Body of pancreas (tissue), 4 donors: ENCODE results near the gene RNF128. TPM values are rescaled to one million over a fixed set of nuclear protein-coding genes. Genes with fewer than 3 reads are reported as not detected.

ENCODE experiments used
- ATAC-seq: fragments of 150-250 bp; one replicate; pipeline ENCODE4 v1.9.1; 2016
- DNase-seq, 4 donors: peaks; one replicate each; pipeline ENCODE4 v3.0.0-alpha.2; 2019
- H3K27ac ChIP-seq, 4 donors: fragments of 200-600 bp; sonication (generic); 1 replicate in 3 of 4; 2 replicates in 1 of 4; pipeline versions ENCODE4 v1.5.1 to v1.6.1; 2016 to 2019; ENCODE audit warnings: mild to moderate bottlenecking in 1 of 4, mixed read lengths in 1 of 4, moderate library complexity in 1 of 4
- H3K27me3 ChIP-seq, 2 donors: fragments of 200-600 bp; sonication (generic); one replicate each; pipeline ENCODE4 v1.6.0; 2016; ENCODE audit warnings: mild to moderate bottlenecking in 1 of 2
- H3K36me3 ChIP-seq, 2 donors: fragments of 200-600 bp; sonication (generic); replicated peaks in 1 of 2; 2 replicates each; pipeline ENCODE4 v1.5.1; 2016; ENCODE audit warnings: low read depth in 2 of 2; ENCODE audit not compliant: insufficient read depth in 1 of 2
- H3K4me1 ChIP-seq: fragments of 200-600 bp; sonication (generic); one replicate; pipeline ENCODE4 v1.6.0; 2016
- H3K4me3 ChIP-seq, 2 donors: fragments of 200-600 bp; sonication (generic); 1 replicate in 1 of 2; 2 replicates in 1 of 2; pipeline ENCODE4 v1.5.1; 2016 to 2019
- H3K9me3 ChIP-seq, 3 donors: fragments of 200-600 bp; sonication (generic); 1 replicate in 2 of 3; 2 replicates in 1 of 3; pipeline ENCODE4 v1.5.1; 2016
- CTCF ChIP-seq, 7 experiments: fragments of 450-650 bp in 4 of 7; fragments of 200-600 bp in 3 of 7; sonication (generic) in 3 of 7; IDR thresholded peaks; one replicate each; pipeline ENCODE4 v1.5.1; 2016 to 2019; ENCODE audit warnings: antibody characterized with exemption in 7 of 7
- POLR2A ChIP-seq, 3 donors: fragments of 450-650 bp; IDR thresholded peaks; one replicate each; pipeline ENCODE4 v1.6.1; 2016; ENCODE audit warnings: antibody characterized with exemption in 3 of 3, mild to moderate bottlenecking in 2 of 3
- WGBS, 2 donors: methylation state at CpG; one replicate each; pipeline ENCODE4 v1.1.5; 2017; 5-methylcytosine and 5-hydroxymethylcytosine counted together
- intact Hi-C: fragments of 100-400 bp; cut with DNase I; formaldehyde crosslinking; loops from one replicate; pipeline ENCODE4 v1.15.1; 2023
- total RNA-seq, 2 donors: library from RNA; depleted of rRNA; stranded (reverse); fragments of >200 nt; gene quantifications; one replicate each; pipeline ENCODE4 v1.1.0, GENCODE V29; 2016

The RNF128 gene
- total RNA-seq, 2 donors from 2014 or later: 18.9 to 20.4 TPM

- DNase-seq (no peak), ATAC-seq (no peak)
- intact Hi-C loops: no loop called here
- H3K27me3 ChIP-seq: no peaks in the 10 kb centered on the region
- H3K4me1 ChIP-seq: peaks cover 7% of the 10 kb centered on the region
- no peaks in the 10 kb centered on the region for H3K9me3 ChIP-seq
- H3K36me3 ChIP-seq: no peaks in the 10 kb centered on the region
- WGBS, 2 donors: 67 to 71% methylated on average over 3 of the region's 3 CpGs
- no peak overlapping the region for H3K4me3 ChIP-seq
- TF ChIP-seq CTCF (IDR thresholded peaks at IDR 0.05): no peak
- no peak for TF ChIP-seq POLR2A (IDR thresholded peaks at IDR 0.05)
- no peak overlapping the region for H3K27ac ChIP-seq
Measured at GRCh38 chrX:106734827-106735226, 8.3 kb downstream of the RNF128 start.

DNA sequence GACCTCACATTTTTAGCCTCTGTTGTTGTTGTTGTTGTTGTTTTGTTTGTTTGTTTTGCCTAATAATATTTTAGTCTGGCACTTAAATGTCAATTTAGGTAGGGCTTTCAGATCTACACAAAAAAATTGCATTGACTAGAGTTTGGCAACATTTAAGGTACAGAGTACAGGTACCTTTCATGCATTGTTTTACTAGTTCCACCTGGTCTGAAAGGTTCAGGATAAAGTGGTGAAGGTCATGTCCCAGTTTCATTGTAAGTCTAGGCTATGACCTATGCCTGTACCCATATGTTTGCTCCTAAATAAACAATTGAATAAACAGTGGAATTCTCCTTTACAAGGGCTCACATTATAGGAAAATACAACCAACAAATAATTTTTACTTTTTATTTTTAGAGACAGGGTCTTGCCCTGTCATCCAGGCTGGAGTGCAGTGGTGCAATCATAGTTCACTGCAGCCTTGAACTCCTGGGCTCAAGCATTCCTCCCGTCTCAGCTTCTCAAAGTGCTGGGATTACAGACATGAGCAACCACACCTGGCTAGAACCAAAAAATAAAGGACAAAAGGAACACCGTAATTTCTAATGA is 13.8 kb downstream of the RNF128 start:
- DNase-seq: no peak
- no peaks in the 10 kb centered on the region for H3K27me3 ChIP-seq
- 65 to 68% methylated on average over 2 of the region's 2 CpGs for WGBS, 2 donors

DNA sequence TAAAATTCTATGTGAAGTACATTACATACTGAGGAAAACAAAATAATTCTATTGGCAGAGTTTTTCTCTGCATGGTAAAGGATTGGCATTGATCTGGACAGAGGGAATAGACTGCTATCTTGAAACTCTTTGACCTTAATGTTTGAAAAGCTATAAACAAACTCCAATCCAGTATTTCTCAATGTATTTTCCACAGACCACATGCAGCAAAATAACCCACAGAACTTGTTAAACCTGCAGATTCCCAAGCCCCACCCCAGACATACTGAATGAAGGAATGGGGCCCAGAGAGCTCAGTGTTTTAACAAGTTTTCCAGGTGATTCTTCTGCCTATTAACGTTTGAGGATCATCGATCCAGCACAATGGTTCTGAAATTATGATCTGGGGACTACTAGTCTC is 15.7 kb downstream of the RNF128 start:
- Histone ChIP-seq H3K9me3 (no peaks in the 10 kb centered on the region), H3K4me1 (no peaks in the 10 kb centered on the region), H3K27ac (no peak overlapping the region), H3K36me3 (no peaks in the 10 kb centered on the region), H3K4me3 (no peak overlapping the region), H3K27me3 (no peaks in the 10 kb centered on the region)
- no peak for DNase-seq
- 43% methylated on average over 2 of the region's 2 CpGs; no CpG with 5 or more reads in 1 of the 2 donors for WGBS, 2 donors
- TF ChIP-seq CTCF (IDR thresholded peaks at IDR 0.05): no peak
- no peak for TF ChIP-seq POLR2A (IDR thresholded peaks at IDR 0.05)
- intact Hi-C loops: no loop called here
- no peak for ATAC-seq

More for the DNA sequence above, 13.8 kb downstream of the RNF128 start:
- no peak for TF ChIP-seq CTCF (IDR thresholded peaks at IDR 0.05)
- no peak for TF ChIP-seq POLR2A (IDR thresholded peaks at IDR 0.05)
- ATAC-seq: no peak
- Histone ChIP-seq H3K4me1 (no peaks in the 10 kb centered on the region), H3K36me3 (no peaks in the 10 kb centered on the region), H3K4me3 (no peak overlapping the region), H3K9me3 (no peaks in the 10 kb centered on the region), H3K27ac (no peak overlapping the region)
- intact Hi-C loops: no loop called here

- H3K36me3 ChIP-seq: no peaks in the 10 kb centered on the region
- TF ChIP-seq CTCF (IDR thresholded peaks at IDR 0.05): no peak
- TF ChIP-seq POLR2A (IDR thresholded peaks at IDR 0.05): no peak
- no peaks in the 10 kb centered on the region for H3K4me1 ChIP-seq
- no peak for DNase-seq
- intact Hi-C loops: no loop called here
- H3K4me3 ChIP-seq: no peak overlapping the region
- H3K27me3 ChIP-seq: no peaks in the 10 kb centered on the region
- H3K9me3 ChIP-seq: no peaks in the 10 kb centered on the region
- H3K27ac ChIP-seq: no peak overlapping the region
- no peak for ATAC-seq
Measured at GRCh38 chrX:106742805-106743204, 16.3 kb downstream of the RNF128 start.

DNA sequence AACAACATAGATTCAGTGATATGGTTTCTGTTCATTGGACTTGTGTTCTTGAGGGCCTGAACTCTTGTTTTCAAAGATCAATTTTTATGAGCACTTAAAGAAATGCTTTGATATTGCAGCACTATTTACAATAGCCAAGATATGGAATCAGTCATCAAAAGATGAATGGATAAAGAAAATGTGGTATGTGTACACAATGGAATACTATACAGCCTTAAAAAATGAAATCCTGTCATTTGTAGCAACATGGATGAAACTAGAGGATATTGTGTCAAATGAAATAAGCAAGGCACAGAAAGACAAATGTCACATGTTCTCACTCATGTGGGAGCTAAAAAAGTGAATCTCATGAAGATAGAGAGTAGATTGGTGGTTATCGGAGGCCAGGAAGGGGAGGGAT is 21.9 kb downstream of the RNF128 start:
- H3K4me3 ChIP-seq: no peak overlapping the region
- DNase-seq (no peak), ATAC-seq (no peak)
- intact Hi-C loops: no loop called here
- H3K9me3 ChIP-seq: no peaks in the 10 kb centered on the region
- H3K4me1 ChIP-seq: no peaks in the 10 kb centered on the region
- H3K36me3 ChIP-seq: no peaks in the 10 kb centered on the region
- H3K27ac ChIP-seq: no peak overlapping the region
- no peaks in the 10 kb centered on the region for H3K27me3 ChIP-seq
- TF ChIP-seq CTCF (IDR thresholded peaks at IDR 0.05) (no peak), POLR2A (IDR thresholded peaks at IDR 0.05) (no peak)
- 92 to 100% methylated on average over 1 of the region's 1 CpG for WGBS, 2 donors
